ENCODE measurements around the gene HLA-B. TPM values are rescaled to one million over a fixed set of nuclear protein-coding genes. Genes with fewer than 3 reads are reported as not detected.

The HLA-B gene
- total RNA-seq, 1 donor, result 510 TPM

GRCh38 chr6:31355583-31355948 lies 1.4 kb downstream of the HLA-B start:
- H3K79me2 ChIP-seq (ENCODE audit: insufficient read depth, low read length), result peaks cover 16% of the 10 kb centered on the region
- peak overlapping the region; percentile 73 for H3K4me2 ChIP-seq (ENCODE audit: insufficient read depth, low read length)
- H3K27ac ChIP-seq (ENCODE audit: low read depth, low read length), result no peak overlapping the region
- peak overlapping the region; percentile 81 for H3K4me3 ChIP-seq (ENCODE audit: insufficient read depth, low read length)
- peaks cover 33% of the 10 kb centered on the region for H3K27me3 ChIP-seq (ENCODE audit: insufficient read depth, low read length)
- H3K4me1 ChIP-seq (ENCODE audit: insufficient read depth, low read length), result peaks cover 8% of the 10 kb centered on the region
- no peak for DNase-seq (ENCODE audit: insufficient read length, low spot score, missing footprints)
- no peaks in the 10 kb centered on the region for H3K9me3 ChIP-seq (ENCODE audit: low read depth, low read length)
- peaks cover 18% of the 10 kb centered on the region for H4K20me1 ChIP-seq (ENCODE audit: insufficient read depth, low read length)
- H3K36me3 ChIP-seq (ENCODE audit: insufficient read depth, low read length), result peaks cover 21% of the 10 kb centered on the region
- no peak overlapping the region for H2AFZ ChIP-seq (ENCODE audit: low read length)
- no peak for TF ChIP-seq CTCF (IDR thresholded peaks at IDR 0.05; ENCODE audit: extremely low read depth, low read depth, low read length)

GRCh38 chr6:31354864-31355582 lies 2.0 kb downstream of the HLA-B start:
- Histone ChIP-seq H4K20me1 (ENCODE audit: insufficient read depth, low read length) (peaks cover 18% of the 10 kb centered on the region), H3K27ac (ENCODE audit: low read depth, low read length) (no peak overlapping the region), H3K27me3 (ENCODE audit: insufficient read depth, low read length) (peaks cover 30% of the 10 kb centered on the region), H3K79me2 (ENCODE audit: insufficient read depth, low read length) (peaks cover 16% of the 10 kb centered on the region), H3K36me3 (ENCODE audit: insufficient read depth, low read length) (peaks cover 21% of the 10 kb centered on the region), H3K4me3 (ENCODE audit: insufficient read depth, low read length) (peak overlapping the region; percentile 81), H3K9me3 (ENCODE audit: low read depth, low read length) (no peaks in the 10 kb centered on the region), H3K4me2 (ENCODE audit: insufficient read depth, low read length) (peak overlapping the region; percentile 73), H3K4me1 (ENCODE audit: insufficient read depth, low read length) (peaks cover 8% of the 10 kb centered on the region), H2AFZ (ENCODE audit: low read length) (no peak overlapping the region)
- no peak for TF ChIP-seq CTCF (IDR thresholded peaks at IDR 0.05; ENCODE audit: extremely low read depth, low read depth, low read length)
- DNase-seq (ENCODE audit: insufficient read length, low spot score, missing footprints), result no peak

GRCh38 chr6:31354158-31354863 lies 2.7 kb downstream of the HLA-B start:
- no peaks in the 10 kb centered on the region for H3K9me3 ChIP-seq (ENCODE audit: low read depth, low read length)
- H3K79me2 ChIP-seq (ENCODE audit: insufficient read depth, low read length), result peaks cover 16% of the 10 kb centered on the region
- no peak for TF ChIP-seq CTCF (IDR thresholded peaks at IDR 0.05; ENCODE audit: extremely low read depth, low read depth, low read length)
- H3K4me1 ChIP-seq (ENCODE audit: insufficient read depth, low read length), result peaks cover 8% of the 10 kb centered on the region
- no peak overlapping the region for H3K4me3 ChIP-seq (ENCODE audit: insufficient read depth, low read length)
- H3K27me3 ChIP-seq (ENCODE audit: insufficient read depth, low read length), result peaks cover 30% of the 10 kb centered on the region
- peaks cover 21% of the 10 kb centered on the region for H3K36me3 ChIP-seq (ENCODE audit: insufficient read depth, low read length)
- no peak for DNase-seq (ENCODE audit: insufficient read length, low spot score, missing footprints)
- no peak overlapping the region for H2AFZ ChIP-seq (ENCODE audit: low read length)
- no peak overlapping the region for H3K27ac ChIP-seq (ENCODE audit: low read depth, low read length)
- H3K4me2 ChIP-seq (ENCODE audit: insufficient read depth, low read length), result no peak overlapping the region
- peaks cover 18% of the 10 kb centered on the region for H4K20me1 ChIP-seq (ENCODE audit: insufficient read depth, low read length)

GRCh38 chr6:31353384-31353945 lies 3.5 kb downstream of the HLA-B start:
- DNase-seq (ENCODE audit: insufficient read length, low spot score, missing footprints), result no peak
- Histone ChIP-seq H4K20me1 (ENCODE audit: insufficient read depth, low read length) (peaks cover 18% of the 10 kb centered on the region), H3K9me3 (ENCODE audit: low read depth, low read length) (no peaks in the 10 kb centered on the region), H3K4me2 (ENCODE audit: insufficient read depth, low read length) (no peak overlapping the region), H3K27ac (ENCODE audit: low read depth, low read length) (no peak overlapping the region), H3K79me2 (ENCODE audit: insufficient read depth, low read length) (peaks cover 16% of the 10 kb centered on the region), H3K4me1 (ENCODE audit: insufficient read depth, low read length) (peaks cover 8% of the 10 kb centered on the region), H3K4me3 (ENCODE audit: insufficient read depth, low read length) (no peak overlapping the region), H2AFZ (ENCODE audit: low read length) (no peak overlapping the region), H3K36me3 (ENCODE audit: insufficient read depth, low read length) (peaks cover 21% of the 10 kb centered on the region), H3K27me3 (ENCODE audit: insufficient read depth, low read length) (peaks cover 26% of the 10 kb centered on the region)
- no peak for TF ChIP-seq CTCF (IDR thresholded peaks at IDR 0.05; ENCODE audit: extremely low read depth, low read depth, low read length)
